Karpas-422 (cell line): ENCODE measurements around the gene PNKP. TPM values are rescaled to one million over a fixed set of nuclear protein-coding genes. Genes with fewer than 3 reads are reported as not detected.

Source experiments
- DNase-seq: peaks from one replicate; pipeline ENCODE4 v3.0.0-alpha.2; 2015
- H2AFZ ChIP-seq: fragments of 200-600 bp; sonication (generic); 2 replicates; pipeline ENCODE4 v1.6.1; 2014; ENCODE audit warnings: antibody characterized with exemption, low read length, mixed read lengths
- H3K27ac ChIP-seq: fragments of 200-600 bp; sonication (generic); 2 replicates; pipeline ENCODE4 v1.5.1; 2014; ENCODE audit warnings: mild to moderate bottlenecking, low read length, moderate library complexity
- H3K27me3 ChIP-seq: fragments of 200-600 bp; sonication (generic); 2 replicates; pipeline ENCODE4 v1.6.1; 2014; ENCODE audit warnings: low read length, mixed read lengths
- H3K36me3 ChIP-seq: fragments of 200-600 bp; sonication (generic); 2 replicates; pipeline ENCODE4 v1.6.1; 2014; ENCODE audit warnings: low read length, mixed read lengths; ENCODE audit not compliant: insufficient read depth
- H3K4me1 ChIP-seq: fragments of 200-600 bp; sonication (generic); 2 replicates; pipeline ENCODE4 v1.6.1; 2014; ENCODE audit warnings: mild to moderate bottlenecking, low read length, mixed read lengths
- H3K4me2 ChIP-seq: fragments of 200-600 bp; sonication (generic); 2 replicates; pipeline ENCODE4 v1.6.1; 2014; ENCODE audit warnings: low read length, low read depth, mild to moderate bottlenecking; ENCODE audit not compliant: poor library complexity, severe bottlenecking
- H3K4me3 ChIP-seq: fragments of 200-600 bp; sonication (generic); 2 replicates; pipeline ENCODE4 v1.5.1; 2014; ENCODE audit warnings: mild to moderate bottlenecking, antibody characterized with exemption, low read length, mixed read lengths
- H3K79me2 ChIP-seq: fragments of 200-600 bp; sonication (generic); 2 replicates; pipeline ENCODE4 v1.6.1; 2014; ENCODE audit warnings: mild to moderate bottlenecking, low read length, mixed read lengths
- H3K9ac ChIP-seq: fragments of 200-600 bp; sonication (generic); 2 replicates; pipeline ENCODE4 v1.6.0; 2014; ENCODE audit warnings: low read length
- H3K9me2 ChIP-seq: fragments of 200-600 bp; sonication (generic), shearing (Covaris generic); replicated peaks from 2 replicates; pipeline ENCODE4 v1.6.0; 2014; ENCODE audit warnings: mild to moderate bottlenecking, low read length, moderate library complexity; ENCODE audit not compliant: insufficient read depth
- H3K9me3 ChIP-seq: fragments of 300-700, 200-600 bp; sonication (generic); 2 replicates; pipeline ENCODE4 v1.6.1; 2014; ENCODE audit warnings: low read length, mixed read lengths
- H4K20me1 ChIP-seq: fragments of 200-600 bp; sonication (generic); 2 replicates; pipeline ENCODE4 v1.6.1; 2014; ENCODE audit warnings: mild to moderate bottlenecking, antibody characterized with exemption, low read length, low read depth; ENCODE audit not compliant: insufficient read depth
- total RNA-seq: library from RNA; depleted of rRNA; stranded (reverse); fragments of >200 nt; shearing (Covaris generic); gene quantifications from 2 replicates; pipeline ENCODE4 v1.2.3, GENCODE V29; 2014; ENCODE audit warnings: low replicate concordance

The PNKP gene
- total RNA-seq, 1 experiment from 2014 or later = 49.4 TPM

- no peaks in the 10 kb centered on the region for H3K36me3 ChIP-seq
- no peaks in the 10 kb centered on the region for H3K9me3 ChIP-seq
- H3K27me3 ChIP-seq = peaks cover 3% of the 10 kb centered on the region; the same call in 1 of the 2 replicates
- DNase-seq = no peak
- H3K27ac ChIP-seq = no peak overlapping the region
- H3K4me1 ChIP-seq = peaks cover 30% of the 10 kb centered on the region
- no peaks in the 10 kb centered on the region for H3K79me2 ChIP-seq
- H3K9ac ChIP-seq = no peak overlapping the region
- H2AFZ ChIP-seq = no peak overlapping the region
- H3K9me2 ChIP-seq = no peaks in the 10 kb centered on the region
- H3K4me2 ChIP-seq = no peak overlapping the region
- H3K4me3 ChIP-seq = no peak overlapping the region
- H4K20me1 ChIP-seq = 0 out of 2 replicates have a peak, but pooled peaks cover 12% of the 10 kb centered on the region
Observed at GRCh38 chr19:49892716-49893115, 25.3 kb upstream of the PNKP start.

- no peaks in the 10 kb centered on the region for H3K9me3 ChIP-seq
- no peaks in the 10 kb centered on the region for H3K36me3 ChIP-seq
- H3K27me3 ChIP-seq = peaks cover 3% of the 10 kb centered on the region; the same call in 1 of the 2 replicates
- no peak overlapping the region for H3K9ac ChIP-seq
- H4K20me1 ChIP-seq = peaks cover 19% of the 10 kb centered on the region; the same call in 1 of the 2 replicates
- peaks cover 21% of the 10 kb centered on the region for H3K4me1 ChIP-seq
- no peak for DNase-seq
- H2AFZ ChIP-seq = no peak overlapping the region
- H3K79me2 ChIP-seq = no peaks in the 10 kb centered on the region
- H3K4me3 ChIP-seq = no peak overlapping the region
- H3K27ac ChIP-seq = no peak overlapping the region
- H3K9me2 ChIP-seq = no peaks in the 10 kb centered on the region
- no peak overlapping the region for H3K4me2 ChIP-seq
Observed at GRCh38 chr19:49891393-49891792, 24.0 kb upstream of the PNKP start.

GRCh38 chr19:49890349-49891311, 23.3 kb upstream of the PNKP start:
- H3K4me3 ChIP-seq = peak overlapping the region; percentile 66
- peaks cover 17% of the 10 kb centered on the region; the same call in 1 of the 2 replicates for H4K20me1 ChIP-seq
- H2AFZ ChIP-seq = peak overlapping the region; percentile 88; the same call in 1 of the 2 replicates
- no peak overlapping the region for H3K27ac ChIP-seq
- H3K4me2 ChIP-seq = peak overlapping the region; percentile 70
- H3K4me1 ChIP-seq = peaks cover 21% of the 10 kb centered on the region
- peaks cover 3% of the 10 kb centered on the region; the same call in 1 of the 2 replicates for H3K27me3 ChIP-seq
- no peaks in the 10 kb centered on the region for H3K36me3 ChIP-seq
- peak; percentile 92 for DNase-seq
- peak overlapping the region; percentile 62 for H3K9ac ChIP-seq
- no peaks in the 10 kb centered on the region for H3K9me2 ChIP-seq
- no peaks in the 10 kb centered on the region for H3K9me3 ChIP-seq
- no peaks in the 10 kb centered on the region for H3K79me2 ChIP-seq

- no peak overlapping the region for H3K27ac ChIP-seq
- H3K9me3 ChIP-seq = no peaks in the 10 kb centered on the region
- DNase-seq = peak; percentile 81
- peaks cover 3% of the 10 kb centered on the region; the same call in 1 of the 2 replicates for H3K27me3 ChIP-seq
- H3K9me2 ChIP-seq = no peaks in the 10 kb centered on the region
- peak overlapping the region; percentile 66 for H3K4me3 ChIP-seq
- peak overlapping the region; percentile 88; the same call in 1 of the 2 replicates for H2AFZ ChIP-seq
- peaks cover 17% of the 10 kb centered on the region; the same call in 1 of the 2 replicates for H4K20me1 ChIP-seq
- H3K36me3 ChIP-seq = peaks cover 2% of the 10 kb centered on the region; the same call in 1 of the 2 replicates
- H3K79me2 ChIP-seq = no peaks in the 10 kb centered on the region
- H3K4me2 ChIP-seq = peak overlapping the region; percentile 70
- H3K9ac ChIP-seq = peak overlapping the region; percentile 62
- H3K4me1 ChIP-seq = peaks cover 21% of the 10 kb centered on the region
Observed at GRCh38 chr19:49889687-49890348, 22.4 kb upstream of the PNKP start.

- H4K20me1 ChIP-seq = peaks cover 17% of the 10 kb centered on the region; the same call in 1 of the 2 replicates
- H3K4me2 ChIP-seq = no peak overlapping the region
- no peak overlapping the region for H3K4me3 ChIP-seq
- H3K79me2 ChIP-seq = no peaks in the 10 kb centered on the region
- no peaks in the 10 kb centered on the region for H3K9me2 ChIP-seq
- peaks cover 2% of the 10 kb centered on the region; the same call in 1 of the 2 replicates for H3K27me3 ChIP-seq
- DNase-seq = no peak
- H3K36me3 ChIP-seq = peaks cover 6% of the 10 kb centered on the region; the same call in 1 of the 2 replicates
- no peak overlapping the region for H3K9ac ChIP-seq
- no peaks in the 10 kb centered on the region for H3K9me3 ChIP-seq
- no peak overlapping the region for H2AFZ ChIP-seq
- H3K4me1 ChIP-seq = peaks cover 21% of the 10 kb centered on the region
- H3K27ac ChIP-seq = no peak overlapping the region
Observed at GRCh38 chr19:49889038-49889686, 21.8 kb upstream of the PNKP start.

- no peaks in the 10 kb centered on the region for H3K79me2 ChIP-seq
- H3K9me2 ChIP-seq = no peaks in the 10 kb centered on the region
- peaks cover 17% of the 10 kb centered on the region; the same call in 1 of the 2 replicates for H4K20me1 ChIP-seq
- no peak for DNase-seq
- no peaks in the 10 kb centered on the region for H3K27me3 ChIP-seq
- H2AFZ ChIP-seq = no peak overlapping the region
- peaks cover 21% of the 10 kb centered on the region for H3K4me1 ChIP-seq
- H3K36me3 ChIP-seq = peaks cover 10% of the 10 kb centered on the region; the same call in 1 of the 2 replicates
- no peaks in the 10 kb centered on the region for H3K9me3 ChIP-seq
- H3K9ac ChIP-seq = no peak overlapping the region
- H3K4me3 ChIP-seq = no peak overlapping the region
- H3K4me2 ChIP-seq = no peak overlapping the region
- no peak overlapping the region for H3K27ac ChIP-seq
Observed at GRCh38 chr19:49888510-49888824, 21.1 kb upstream of the PNKP start.

- DNase-seq = no peak
- H3K4me1 ChIP-seq = peaks cover 21% of the 10 kb centered on the region
- H4K20me1 ChIP-seq = peaks cover 17% of the 10 kb centered on the region; the same call in 1 of the 2 replicates
- H3K4me3 ChIP-seq = no peak overlapping the region
- peaks cover 16% of the 10 kb centered on the region; the same call in 1 of the 2 replicates for H3K36me3 ChIP-seq
- H3K9me3 ChIP-seq = no peaks in the 10 kb centered on the region
- H3K27ac ChIP-seq = no peak overlapping the region
- H3K9me2 ChIP-seq = no peaks in the 10 kb centered on the region
- no peak overlapping the region for H2AFZ ChIP-seq
- H3K27me3 ChIP-seq = no peaks in the 10 kb centered on the region
- H3K9ac ChIP-seq = peak overlapping the region; percentile 9; the same call in 1 of the 2 replicates
- no peaks in the 10 kb centered on the region for H3K79me2 ChIP-seq
- peak overlapping the region; percentile 28 for H3K4me2 ChIP-seq
Observed at GRCh38 chr19:49887665-49888509, 20.5 kb upstream of the PNKP start.
